Measurements from ENCODE around the gene ATP2A3.
A peak's percentile ranks its signal among the peaks of the same experiment; 100 is the strongest.

Gene ATP2A3

GRCh38 chr17:3903881-3904290 lies 60.4 kb downstream of the ATP2A3 start:
- H3K27me3 Mint-ChIP-seq (ENCODE audit: low read depth), result no peaks in the 10 kb centered on the region

GRCh38 chr17:3903051-3903825 lies 61.0 kb downstream of the ATP2A3 start:
- H3K4me1 Mint-ChIP-seq (ENCODE audit: low read depth), result no peaks in the 10 kb centered on the region
- no peak overlapping the region for H3K27ac Mint-ChIP-seq
- no peaks in the 10 kb centered on the region for H3K27me3 Mint-ChIP-seq (ENCODE audit: low read depth)
- no peak for DNase-seq (ENCODE audit: low spot score)
- no peaks in the 10 kb centered on the region for H3K36me3 Mint-ChIP-seq (ENCODE audit: low read depth)
- no peaks in the 10 kb centered on the region for H3K9me3 Mint-ChIP-seq
- H3K4me3 Mint-ChIP-seq, result no peak overlapping the region

More at GRCh38 chr17:3903881-3904290, 60.4 kb downstream of the ATP2A3 start:
- Mint-ChIP-seq H3K9me3 (no peaks in the 10 kb centered on the region), H3K27ac (no peak overlapping the region), H3K36me3 (ENCODE audit: low read depth) (no peaks in the 10 kb centered on the region), H3K4me1 (ENCODE audit: low read depth) (no peaks in the 10 kb centered on the region), H3K4me3 (no peak overlapping the region)
- no peak for DNase-seq (ENCODE audit: low spot score)

- no peaks in the 10 kb centered on the region for H3K36me3 Mint-ChIP-seq (ENCODE audit: low read depth)
Observed at GRCh38 chr17:3900646-3901045, 63.6 kb downstream of the ATP2A3 start.

GRCh38 chr17:3897731-3898130 lies 66.5 kb downstream of the ATP2A3 start:
- peaks cover 12% of the 10 kb centered on the region for H3K4me1 Mint-ChIP-seq (ENCODE audit: low read depth)
- H3K27ac Mint-ChIP-seq, result no peak overlapping the region
- no peaks in the 10 kb centered on the region for H3K27me3 Mint-ChIP-seq (ENCODE audit: low read depth)
- no peak for DNase-seq (ENCODE audit: low spot score)
- H3K4me3 Mint-ChIP-seq, result no peak overlapping the region
- H3K9me3 Mint-ChIP-seq, result no peaks in the 10 kb centered on the region
- H3K36me3 Mint-ChIP-seq (ENCODE audit: low read depth), result no peaks in the 10 kb centered on the region

More at GRCh38 chr17:3900646-3901045, 63.6 kb downstream of the ATP2A3 start:
- Mint-ChIP-seq H3K4me1 (ENCODE audit: low read depth) (no peaks in the 10 kb centered on the region), H3K4me3 (no peak overlapping the region), H3K27me3 (ENCODE audit: low read depth) (no peaks in the 10 kb centered on the region), H3K9me3 (no peaks in the 10 kb centered on the region), H3K27ac (no peak overlapping the region)
- no peak for DNase-seq (ENCODE audit: low spot score)

DNA sequence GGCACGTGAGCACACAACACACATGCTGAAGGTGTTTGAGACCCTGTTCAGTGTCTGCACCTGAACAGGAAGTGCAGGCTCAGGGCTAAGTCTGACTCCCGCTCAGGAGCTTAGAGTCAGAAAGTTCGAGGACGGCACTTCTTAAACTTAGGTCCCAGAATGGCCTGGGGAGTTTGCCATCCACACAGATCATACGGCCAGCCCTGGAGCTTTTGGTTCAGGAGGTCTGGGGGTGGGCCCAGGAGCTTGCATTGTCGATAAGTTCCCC lies 67.3 kb downstream of the ATP2A3 start:
- peaks cover 12% of the 10 kb centered on the region for H3K4me1 Mint-ChIP-seq (ENCODE audit: low read depth)
- H3K4me3 Mint-ChIP-seq, result no peak overlapping the region
- no peaks in the 10 kb centered on the region for H3K9me3 Mint-ChIP-seq
- no peak overlapping the region for H3K27ac Mint-ChIP-seq
- H3K27me3 Mint-ChIP-seq (ENCODE audit: low read depth), result no peaks in the 10 kb centered on the region
- no peaks in the 10 kb centered on the region for H3K36me3 Mint-ChIP-seq (ENCODE audit: low read depth)
- DNase-seq (ENCODE audit: low spot score), result no peak

DNA sequence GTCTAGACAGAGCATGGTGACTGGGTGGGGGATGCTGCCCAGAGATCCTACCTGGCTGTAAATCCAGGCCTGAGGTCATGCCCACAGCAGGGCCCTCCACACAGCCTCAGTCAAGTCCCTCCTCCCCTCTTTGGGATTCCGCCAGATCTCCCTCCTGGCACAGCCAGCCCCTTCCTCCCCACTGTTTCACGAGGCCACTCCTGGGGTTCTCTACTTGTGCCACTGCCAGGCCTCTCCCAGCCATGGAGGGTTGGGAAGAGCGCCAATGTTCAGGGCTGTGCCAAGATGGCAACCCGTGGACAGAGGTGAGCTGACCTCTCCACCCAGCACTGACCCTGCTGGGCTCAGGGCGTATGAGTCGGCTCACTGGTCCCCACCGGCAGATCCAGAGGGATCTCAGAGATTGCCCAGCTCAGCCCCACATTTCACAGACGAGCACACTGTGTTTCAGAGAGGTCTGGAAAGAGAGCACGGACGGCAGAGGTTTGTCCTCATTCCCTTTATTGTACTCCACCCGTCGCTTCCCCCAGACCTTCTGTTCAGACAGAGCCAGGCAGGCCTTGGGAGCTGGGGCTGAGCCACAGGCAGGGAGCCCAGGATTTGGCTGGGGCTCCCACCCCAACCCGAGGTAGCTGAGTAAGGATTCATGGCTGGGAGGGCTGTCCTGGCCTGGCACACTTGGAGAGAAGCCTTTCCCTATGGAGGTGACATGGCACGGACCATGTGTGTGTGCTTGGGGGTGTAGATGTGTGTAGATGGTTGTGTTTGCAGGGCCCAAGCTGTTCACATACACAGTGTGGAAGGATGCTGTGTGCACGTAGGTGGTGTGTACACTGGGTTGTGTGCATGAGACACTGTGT lies 67.9 kb downstream of the ATP2A3 start:
- H3K9me3 Mint-ChIP-seq, result no peaks in the 10 kb centered on the region
- peaks cover 4% of the 10 kb centered on the region for H3K27me3 Mint-ChIP-seq (ENCODE audit: low read depth)
- no peak overlapping the region for H3K4me3 Mint-ChIP-seq
- no peak for DNase-seq (ENCODE audit: low spot score)
- peaks cover 17% of the 10 kb centered on the region for H3K4me1 Mint-ChIP-seq (ENCODE audit: low read depth)
- no peak overlapping the region for H3K27ac Mint-ChIP-seq
- no peaks in the 10 kb centered on the region for H3K36me3 Mint-ChIP-seq (ENCODE audit: low read depth)

- DNase-seq (ENCODE audit: low spot score), result no peak
- no peak overlapping the region for H3K4me3 Mint-ChIP-seq
- H3K4me1 Mint-ChIP-seq (ENCODE audit: low read depth), result peaks cover 20% of the 10 kb centered on the region
- no peaks in the 10 kb centered on the region for H3K36me3 Mint-ChIP-seq (ENCODE audit: low read depth)
- H3K27ac Mint-ChIP-seq, result peak overlapping the region; percentile 19
- peaks cover 5% of the 10 kb centered on the region for H3K27me3 Mint-ChIP-seq (ENCODE audit: low read depth)
- H3K9me3 Mint-ChIP-seq, result no peaks in the 10 kb centered on the region
Observed at GRCh38 chr17:3895354-3895753, 68.9 kb downstream of the ATP2A3 start.

DNA sequence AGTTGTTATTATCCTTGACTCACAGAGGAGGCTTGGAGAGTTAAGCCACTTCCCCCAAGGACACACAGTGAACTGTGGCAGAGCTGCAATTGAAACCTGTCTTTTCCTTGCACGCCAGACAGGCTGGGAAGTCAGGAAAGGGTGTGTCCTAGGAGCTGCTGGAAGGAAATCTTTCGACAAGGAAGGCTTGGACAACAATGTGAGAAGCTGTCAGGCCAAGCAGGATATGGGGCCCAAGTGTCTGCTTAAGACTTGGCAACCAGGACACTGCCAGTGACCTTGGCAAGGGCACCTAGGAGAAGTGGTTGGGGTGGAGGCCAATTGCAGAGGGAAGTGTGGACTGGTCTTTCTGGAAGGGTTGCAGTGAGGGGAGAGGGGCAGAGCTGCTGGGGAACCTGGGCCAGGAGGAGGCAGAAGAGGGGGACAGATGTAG lies 69.3 kb downstream of the ATP2A3 start:
- H3K4me1 Mint-ChIP-seq (ENCODE audit: low read depth), result peaks cover 20% of the 10 kb centered on the region
- no peak overlapping the region for H3K4me3 Mint-ChIP-seq
- H3K9me3 Mint-ChIP-seq, result no peaks in the 10 kb centered on the region
- H3K27me3 Mint-ChIP-seq (ENCODE audit: low read depth), result peaks cover 5% of the 10 kb centered on the region
- H3K27ac Mint-ChIP-seq, result peak overlapping the region; percentile 19
- H3K36me3 Mint-ChIP-seq (ENCODE audit: low read depth), result no peaks in the 10 kb centered on the region
- DNase-seq (ENCODE audit: low spot score), result no peak

- DNase-seq (ENCODE audit: low spot score), result no peak
- Mint-ChIP-seq H3K36me3 (ENCODE audit: low read depth) (no peaks in the 10 kb centered on the region), H3K4me3 (peak overlapping the region; percentile 82), H3K9me3 (no peaks in the 10 kb centered on the region), H3K27ac (peak overlapping the region; percentile 83), H3K27me3 (ENCODE audit: low read depth) (peaks cover 5% of the 10 kb centered on the region), H3K4me1 (ENCODE audit: low read depth) (peaks cover 20% of the 10 kb centered on the region)
Observed at GRCh38 chr17:3894188-3894587, 70.0 kb downstream of the ATP2A3 start.

DNA sequence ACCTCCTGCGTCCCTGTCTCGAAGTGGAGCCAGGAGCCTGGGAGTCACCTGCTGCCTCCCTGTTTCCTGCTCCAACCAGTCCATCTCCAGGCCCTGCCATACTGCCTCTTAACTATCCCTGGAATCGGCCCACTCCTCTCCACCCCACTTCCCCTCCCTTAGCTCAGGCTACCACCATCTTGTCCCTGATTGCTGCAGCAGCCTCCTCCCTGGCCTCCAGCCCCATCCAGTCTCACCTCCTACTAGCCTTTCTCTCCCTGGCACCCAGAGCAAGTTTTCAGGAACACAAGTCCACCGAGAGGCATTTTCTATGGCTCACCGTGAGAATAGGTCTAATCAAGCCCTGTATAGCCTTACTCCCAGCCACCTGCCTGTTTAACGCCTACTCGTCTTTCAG lies 70.5 kb downstream of the ATP2A3 start:
- Mint-ChIP-seq H3K9me3 (no peaks in the 10 kb centered on the region), H3K27ac (peak overlapping the region; percentile 83), H3K36me3 (ENCODE audit: low read depth) (no peaks in the 10 kb centered on the region), H3K4me1 (ENCODE audit: low read depth) (peaks cover 20% of the 10 kb centered on the region), H3K27me3 (ENCODE audit: low read depth) (peaks cover 5% of the 10 kb centered on the region), H3K4me3 (peak overlapping the region; percentile 82)
- no peak for DNase-seq (ENCODE audit: low spot score)

GRCh38 chr17:3893003-3893719 lies 71.1 kb downstream of the ATP2A3 start, which contains the start of gene CAMKK1:
Gene CAMKK1 (minus strand): TSS chr17:3893053. CDS start chr17:3885687, 7,366 bp downstream.
- peak within 1 kb of the TSS; percentile 83 for H3K27ac Mint-ChIP-seq
- H3K4me3 Mint-ChIP-seq, result peak within 1 kb of the TSS; percentile 82
- peaks cover 5% of the 10 kb centered on the region for H3K27me3 Mint-ChIP-seq (ENCODE audit: low read depth)
- peak; percentile 93 for DNase-seq (ENCODE audit: low spot score)
- no peaks in the 10 kb centered on the region for H3K9me3 Mint-ChIP-seq
- H3K36me3 Mint-ChIP-seq (ENCODE audit: low read depth), result no peaks in the 10 kb centered on the region
- H3K4me1 Mint-ChIP-seq (ENCODE audit: low read depth), result peaks cover 20% of the 10 kb centered on the region

DNA sequence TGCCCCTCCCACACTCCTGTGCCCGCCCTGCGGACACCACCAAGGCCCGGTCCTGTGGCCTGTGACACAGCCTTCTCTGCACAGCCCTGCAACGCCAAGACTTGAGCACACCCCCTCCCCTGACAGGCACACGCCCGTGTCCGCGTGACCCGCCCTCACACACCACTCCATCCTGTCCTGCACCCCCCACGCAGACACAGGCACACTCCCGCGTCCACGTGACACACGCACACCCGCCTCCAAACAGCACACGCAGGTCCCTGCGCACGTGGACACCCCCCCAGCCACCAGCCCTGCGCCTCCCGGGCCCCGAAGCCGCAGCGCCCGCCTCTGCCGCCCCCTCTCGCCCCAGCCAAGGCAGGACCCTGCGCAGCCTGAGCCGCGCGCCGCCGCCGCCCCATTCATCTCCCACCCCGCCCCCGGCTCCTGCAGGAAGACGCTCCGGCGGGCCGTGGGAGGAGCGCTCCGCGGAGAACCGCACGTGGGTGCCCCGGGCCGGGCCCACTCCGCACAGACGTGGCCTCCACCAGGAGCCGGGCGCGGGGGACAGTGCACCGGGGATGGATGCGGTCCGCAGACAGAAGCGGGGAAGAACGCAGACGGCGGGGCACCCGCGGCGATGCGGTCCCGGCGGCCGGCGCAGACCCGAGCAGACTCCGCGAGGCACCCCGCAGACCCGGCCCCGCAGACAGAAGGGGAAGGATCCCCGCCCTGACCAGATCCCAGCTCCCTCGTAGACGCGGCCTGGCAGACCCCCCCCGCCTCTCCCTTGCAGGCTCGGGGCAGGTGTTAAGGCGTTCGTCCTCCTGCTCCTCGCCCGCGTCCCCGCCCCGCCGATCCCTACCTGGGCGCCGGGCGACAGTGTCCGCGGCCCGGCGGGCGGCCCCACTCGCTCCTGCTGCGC lies 71.9 kb downstream of the ATP2A3 start:
- Mint-ChIP-seq H3K27ac (peak overlapping the region; percentile 70), H3K27me3 (ENCODE audit: low read depth) (peaks cover 5% of the 10 kb centered on the region), H3K36me3 (ENCODE audit: low read depth) (no peaks in the 10 kb centered on the region), H3K4me1 (ENCODE audit: low read depth) (peaks cover 23% of the 10 kb centered on the region), H3K9me3 (no peaks in the 10 kb centered on the region), H3K4me3 (peak overlapping the region; percentile 73)
- peak; percentile 70 for DNase-seq (ENCODE audit: low spot score)

DNA sequence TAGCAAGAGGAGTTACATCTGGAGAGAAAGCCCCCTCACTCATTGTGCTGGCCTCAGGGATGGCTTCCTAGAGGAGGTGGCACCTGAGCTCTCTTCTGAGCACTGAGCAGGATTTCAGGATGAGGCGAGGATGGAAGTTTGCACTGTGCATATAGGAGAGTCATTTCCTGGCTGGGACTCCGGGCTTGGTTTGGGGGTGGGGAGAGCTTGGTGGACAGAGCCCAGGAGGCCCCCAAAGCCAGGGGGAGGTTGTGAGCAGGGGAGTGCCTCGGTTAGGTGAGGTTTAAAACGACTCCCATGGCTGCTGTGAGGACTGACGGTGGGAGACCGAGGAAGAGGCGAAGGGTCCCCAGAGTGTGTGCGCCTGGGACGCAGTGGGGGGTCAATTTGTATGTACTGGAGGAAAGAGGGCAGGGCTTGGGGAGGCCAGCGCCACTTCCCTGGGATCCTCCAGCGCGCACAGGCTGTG lies 72.6 kb downstream of the ATP2A3 start:
- Mint-ChIP-seq H3K9me3 (no peaks in the 10 kb centered on the region), H3K27me3 (ENCODE audit: low read depth) (peaks cover 5% of the 10 kb centered on the region), H3K4me1 (ENCODE audit: low read depth) (peaks cover 30% of the 10 kb centered on the region), H3K4me3 (peak overlapping the region; percentile 73), H3K36me3 (ENCODE audit: low read depth) (no peaks in the 10 kb centered on the region), H3K27ac (peak overlapping the region; percentile 70)
- DNase-seq (ENCODE audit: low spot score), result no peak

Measured in T-helper 2 cell treated with Interferon-gamma antibody and Interleukin-4, amounts not matched to agents 5 μg/mL and 100 μg/mL, for 36 hours (primary cell).